Measurements from ENCODE around the gene CD8B2.
"Not testable (repeated sequence)": the region's sequence is repeated elsewhere in the genome, so short reads cannot be mapped to it uniquely, and the experiment has no call there.

GRCh38 chr2:106504192-106504591 lies 17.0 kb downstream of the CD8B2 start:
- not testable (repeated sequence) for TF ChIP-seq POLR2A, CTCF (IDR thresholded peaks at IDR 0.05)

Measured in tibial nerve (tissue), 3 donors.